K562 (cell line): Measurements from ENCODE around the gene PGAP2. TPM values are rescaled to one million over a fixed set of nuclear protein-coding genes. Genes with fewer than 3 reads are reported as not detected.

Experiments
- EHMT2 ChIP-seq: fragments of 450-650 bp; IDR thresholded peaks from 2 replicates; pipeline ENCODE4 v1.6.1; 2018; ENCODE audit warnings: antibody characterized with exemption
- ZBTB43 ChIP-seq: sonication (generic); formaldehyde crosslinking; IDR thresholded peaks from 2 replicates; pipeline ENCODE4 v1.8.0; 2023; ENCODE audit warnings: mild to moderate bottlenecking, missing genetic modification reagents
- ZNF197 ChIP-seq: fragments of 200-800 bp; sonication (Bioruptor generic); IDR thresholded peaks from 2 replicates; pipeline ENCODE4 v1.6.1; 2016; ENCODE audit warnings: low read depth, missing genetic modification characterization, missing compliant biosample characterization
- polyA plus RNA-seq, 8 experiments: library from polyadenylated mRNA; depleted of rRNA in 4 of 8; stranded (reverse) in 5 of 8; unstranded in 3 of 8; fragments of >200 nt; fragmentation: Nextera tagmentation in 2 of 8; fragmentation: Illumina TruSeq in 1 of 8; extraction: Ambion mirVana in 2 of 8; extraction: Trizol in 1 of 8; gene quantifications; 2 replicates each; pipeline versions ENCODE4 v1.2.1 to v1.2.3, GENCODE V29; 2011 to 2014; ENCODE audit warnings: inconsistent platforms in 1 of 8, missing spikeins in 1 of 8
- total RNA-seq, 7 experiments: library from RNA; depleted of rRNA in 6 of 7; stranded (reverse); fragments of >200 nt in 6 of 7; fragmentation: Illumina TruSeq in 2 of 7; extraction: Trizol in 2 of 7; gene quantifications; 2 replicates each; pipeline versions ENCODE4 v1.2.1 to v1.2.3, GENCODE V29; 2011 to 2021; ENCODE audit warnings: low replicate concordance in 1 of 7
- TF ChIP-seq, protein P1 (sequence below): fragments of 250-450 bp; sonication (Bioruptor Pico); IDR thresholded peaks from 2 replicates; pipeline ENCODE4 v1.5.0; 2021; ENCODE audit warnings: mild to moderate bottlenecking, moderate library complexity
- TF ChIP-seq, protein P2 (sequence below): sonication (generic); formaldehyde crosslinking; IDR thresholded peaks from 2 replicates; pipeline ENCODE4 v1.9.0; 2022; ENCODE audit warnings: mild to moderate bottlenecking, missing genetic modification reagents
- TF ChIP-seq, protein P3 (sequence below), 2 experiments: fragments of 150-350 bp in 1 of 2; IDR thresholded peaks; 2 replicates each; pipeline ENCODE4 v1.6.1; 2012 to 2016; ENCODE audit warnings: low read depth in 2 of 2, low read length in 2 of 2, mild to moderate bottlenecking in 1 of 2, moderate library complexity in 1 of 2

PGAP2 gene
- total and polyA plus RNA-seq, 9 of the 15 experiments (the other 6 are each of a cell fraction or from before 2014, with no cell fraction given) = 17.9 to 47.2 (median 33.7) TPM

GRCh38 chr11:3841426-3842350 is 33.3 kb downstream of the PGAP2 start (continued):
- TF ChIP-seq, protein P1, sequence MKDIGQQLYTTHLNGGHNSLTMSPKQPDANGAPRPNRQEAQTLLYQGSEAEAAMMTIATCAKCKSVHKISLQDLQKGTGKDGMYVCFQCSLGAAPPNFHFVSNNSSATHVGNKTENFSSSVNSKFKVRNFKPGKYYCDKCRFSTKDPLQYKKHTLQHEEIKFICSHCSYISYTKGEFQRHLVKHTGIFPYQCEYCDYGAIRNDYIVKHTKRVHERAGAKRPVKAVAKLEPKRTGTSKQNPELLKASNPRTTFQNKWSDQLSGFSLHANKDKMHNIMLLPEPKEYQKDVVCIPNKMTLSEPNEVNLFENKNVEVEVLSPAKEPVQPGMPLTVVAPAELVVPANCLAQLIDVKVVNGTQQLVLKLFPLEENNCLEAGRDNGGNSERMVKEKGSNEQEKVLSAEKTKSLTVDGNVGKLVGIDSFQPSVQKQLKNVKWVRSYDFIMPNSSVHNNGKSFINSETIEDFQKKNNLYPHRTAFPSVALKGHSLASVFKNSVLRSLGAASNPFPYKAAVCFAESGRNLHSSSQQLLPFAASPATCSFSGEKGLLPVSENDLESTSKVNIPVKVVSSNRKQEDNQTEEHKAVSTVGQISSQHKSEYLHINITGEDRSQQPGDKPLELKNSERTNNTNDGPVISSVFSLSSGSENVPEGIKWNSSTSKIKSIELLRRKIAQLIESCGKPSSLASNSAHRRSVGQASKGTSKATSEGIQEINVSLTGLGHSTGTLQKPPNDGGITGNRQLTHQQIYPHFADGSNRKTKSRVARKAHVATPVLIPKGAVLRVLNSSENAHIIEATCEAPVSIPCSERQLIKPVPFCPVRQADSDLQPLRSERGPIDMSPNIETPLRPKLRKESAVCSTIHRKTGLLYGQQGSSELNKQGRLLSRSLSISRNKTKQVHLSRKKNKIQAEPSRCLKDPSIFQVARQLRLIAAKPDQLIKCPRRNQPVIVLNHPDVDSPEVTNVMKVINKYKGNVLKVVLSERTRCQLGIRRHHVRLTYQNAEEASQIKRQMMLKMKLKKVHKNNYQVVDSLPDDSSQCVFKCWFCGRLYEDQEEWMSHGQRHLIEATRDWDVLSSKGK (CRISPR knock-in tag) = no peak
- TF ChIP-seq ZBTB43 (CRISPR knock-in tag) (no peak), EHMT2 (no peak), ZNF197 (no peak)
- TF ChIP-seq, protein P2, sequence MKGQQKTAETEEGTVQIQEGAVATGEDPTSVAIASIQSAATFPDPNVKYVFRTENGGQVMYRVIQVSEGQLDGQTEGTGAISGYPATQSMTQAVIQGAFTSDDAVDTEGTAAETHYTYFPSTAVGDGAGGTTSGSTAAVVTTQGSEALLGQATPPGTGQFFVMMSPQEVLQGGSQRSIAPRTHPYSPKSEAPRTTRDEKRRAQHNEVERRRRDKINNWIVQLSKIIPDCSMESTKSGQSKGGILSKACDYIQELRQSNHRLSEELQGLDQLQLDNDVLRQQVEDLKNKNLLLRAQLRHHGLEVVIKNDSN = peak; percentile 49
- TF ChIP-seq, protein P3, sequence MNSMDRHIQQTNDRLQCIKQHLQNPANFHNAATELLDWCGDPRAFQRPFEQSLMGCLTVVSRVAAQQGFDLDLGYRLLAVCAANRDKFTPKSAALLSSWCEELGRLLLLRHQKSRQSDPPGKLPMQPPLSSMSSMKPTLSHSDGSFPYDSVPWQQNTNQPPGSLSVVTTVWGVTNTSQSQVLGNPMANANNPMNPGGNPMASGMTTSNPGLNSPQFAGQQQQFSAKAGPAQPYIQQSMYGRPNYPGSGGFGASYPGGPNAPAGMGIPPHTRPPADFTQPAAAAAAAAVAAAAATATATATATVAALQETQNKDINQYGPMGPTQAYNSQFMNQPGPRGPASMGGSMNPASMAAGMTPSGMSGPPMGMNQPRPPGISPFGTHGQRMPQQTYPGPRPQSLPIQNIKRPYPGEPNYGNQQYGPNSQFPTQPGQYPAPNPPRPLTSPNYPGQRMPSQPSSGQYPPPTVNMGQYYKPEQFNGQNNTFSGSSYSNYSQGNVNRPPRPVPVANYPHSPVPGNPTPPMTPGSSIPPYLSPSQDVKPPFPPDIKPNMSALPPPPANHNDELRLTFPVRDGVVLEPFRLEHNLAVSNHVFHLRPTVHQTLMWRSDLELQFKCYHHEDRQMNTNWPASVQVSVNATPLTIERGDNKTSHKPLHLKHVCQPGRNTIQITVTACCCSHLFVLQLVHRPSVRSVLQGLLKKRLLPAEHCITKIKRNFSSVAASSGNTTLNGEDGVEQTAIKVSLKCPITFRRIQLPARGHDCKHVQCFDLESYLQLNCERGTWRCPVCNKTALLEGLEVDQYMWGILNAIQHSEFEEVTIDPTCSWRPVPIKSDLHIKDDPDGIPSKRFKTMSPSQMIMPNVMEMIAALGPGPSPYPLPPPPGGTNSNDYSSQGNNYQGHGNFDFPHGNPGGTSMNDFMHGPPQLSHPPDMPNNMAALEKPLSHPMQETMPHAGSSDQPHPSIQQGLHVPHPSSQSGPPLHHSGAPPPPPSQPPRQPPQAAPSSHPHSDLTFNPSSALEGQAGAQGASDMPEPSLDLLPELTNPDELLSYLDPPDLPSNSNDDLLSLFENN (IDR thresholded peaks at IDR 0.05; ENCODE audit: low read depth in 2 of 2, low read length in 2 of 2) = no peak
